HG03457 (cell line): ENCODE data around the gene VANGL1.

ENCODE experiments used
- ATAC-seq: cut with Tn5 transposase; IDR thresholded peaks from one replicate; pipeline ENCODE4 v1.9.1; 2021; ENCODE audit warnings: moderate number of reproducible peaks; ENCODE audit not compliant: unreplicated experiment

Gene VANGL1

DNA sequence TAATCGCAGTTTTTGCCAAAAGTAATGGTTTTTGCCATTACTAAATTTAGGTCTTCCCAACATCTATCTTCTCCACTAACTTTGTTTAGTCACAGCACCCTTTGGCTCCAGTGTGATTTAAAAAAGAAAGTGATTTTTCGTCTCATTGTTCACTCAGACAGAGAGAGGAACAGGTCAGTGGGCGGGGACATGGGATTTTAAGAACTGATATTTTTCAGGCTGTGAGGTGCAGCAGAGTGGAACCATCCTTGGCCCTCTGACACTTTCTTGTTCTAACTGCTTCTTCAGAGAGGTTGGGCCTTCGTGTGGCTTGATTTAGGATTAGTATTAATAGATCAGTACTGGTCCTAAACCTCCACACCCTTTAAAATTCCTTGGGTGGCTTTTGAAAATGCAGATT, 88.0 kb downstream of the VANGL1 start:
- ATAC-seq, result peak; percentile 82

DNA sequence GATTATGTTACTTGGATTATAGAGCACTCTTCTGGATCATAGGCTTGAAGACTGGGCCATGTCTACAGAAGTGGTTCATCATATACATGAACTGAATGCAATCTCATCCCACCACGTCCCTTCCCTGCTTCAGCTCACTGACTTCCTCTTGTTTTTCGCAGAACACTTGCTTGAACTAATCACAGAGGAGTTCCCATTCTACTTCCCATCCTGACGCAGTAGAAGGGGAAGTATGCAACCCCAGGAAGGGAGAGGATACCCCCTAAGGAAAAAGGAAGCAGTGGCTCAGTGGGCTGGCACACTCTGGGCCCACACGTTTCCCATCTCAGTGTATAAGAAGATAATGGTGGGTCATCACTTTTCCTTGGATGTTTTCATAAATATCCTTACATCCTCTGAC, 90.5 kb downstream of the VANGL1 start:
- no peak for ATAC-seq

DNA sequence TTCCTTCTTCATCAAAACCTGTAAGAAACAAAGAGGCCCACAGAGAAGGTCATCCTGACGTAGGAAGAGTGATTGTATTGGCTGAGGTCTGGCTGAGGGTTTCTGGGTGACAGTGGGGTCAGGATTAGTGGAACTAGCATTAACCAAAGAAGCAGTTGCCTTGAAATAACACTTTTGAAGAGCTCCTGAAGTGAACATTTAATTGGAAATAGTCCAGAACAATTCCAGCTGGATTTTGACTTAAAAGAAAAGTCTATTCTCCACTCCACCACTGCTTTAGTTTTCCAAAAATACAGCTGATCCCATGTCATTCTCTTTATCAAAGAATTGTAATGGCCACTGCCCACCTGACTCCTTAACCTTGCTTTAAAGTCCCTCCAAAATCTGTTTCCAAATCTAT, 99.0 kb downstream of the VANGL1 start:
- no peak for ATAC-seq

DNA sequence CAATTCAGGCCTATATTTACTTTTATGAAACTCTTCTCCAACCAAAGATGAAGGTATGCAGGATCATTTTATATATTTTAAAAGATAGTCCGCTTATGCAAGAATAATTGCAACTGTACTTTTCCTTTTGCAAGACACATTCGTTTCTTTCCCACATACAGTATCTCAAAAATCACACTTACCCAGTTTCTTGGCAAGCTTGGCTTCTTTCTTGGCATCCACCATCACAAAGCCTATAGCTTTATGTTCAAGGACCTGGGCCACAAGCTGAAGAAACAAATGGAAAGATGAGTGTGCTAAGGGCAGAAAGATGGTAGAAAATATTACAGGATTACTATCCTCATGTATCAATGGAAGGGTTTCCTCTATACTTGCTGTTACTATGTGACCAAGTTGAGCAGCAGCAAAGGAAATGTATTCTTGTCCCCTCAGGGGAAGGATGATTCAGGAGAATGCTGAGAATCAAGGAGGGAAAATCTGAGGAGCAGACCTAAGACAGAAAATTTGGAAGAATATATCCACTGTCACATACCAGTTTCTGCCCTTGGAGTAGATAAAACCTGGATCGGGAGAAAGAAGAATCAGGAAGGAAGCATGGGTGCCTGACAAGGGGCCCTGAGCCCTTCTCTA, 103.0 kb downstream of the VANGL1 start:
- no peak for ATAC-seq

DNA sequence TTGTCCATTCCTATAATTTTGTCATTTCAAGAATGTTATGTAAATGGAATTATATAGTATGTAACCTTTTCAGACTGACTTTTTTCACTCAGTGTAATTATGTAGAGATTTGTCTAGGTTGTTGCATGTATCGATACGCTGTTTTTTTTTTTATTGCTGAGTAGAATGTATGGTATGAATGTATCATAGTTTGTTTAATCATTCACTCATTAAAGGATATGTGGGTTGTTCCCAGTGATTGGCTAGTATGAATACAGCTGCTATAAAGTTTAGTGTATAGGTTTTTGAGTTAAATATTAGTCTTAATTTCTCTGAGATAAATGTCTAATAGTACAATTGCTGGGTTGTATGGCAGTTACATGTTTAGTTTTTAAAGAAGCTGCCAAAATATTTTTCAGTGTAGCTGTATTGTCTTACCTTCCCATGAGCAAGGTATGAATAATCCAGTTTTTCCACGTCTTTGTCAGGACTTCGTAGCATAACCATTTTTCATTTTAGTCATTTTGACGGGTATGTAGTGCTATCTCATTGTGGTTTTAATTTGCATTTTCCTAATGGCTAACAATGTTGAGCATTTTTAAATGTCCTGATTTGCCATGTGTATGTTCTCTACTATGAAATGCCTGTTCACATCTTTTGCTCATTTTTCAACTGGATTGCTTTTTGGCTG, 104.4 kb downstream of the VANGL1 start:
- ATAC-seq, result no peak
